Esophagus muscularis mucosa (tissue), 3 donors: ENCODE measurements around the gene NXPE2.
"Not testable (repeated sequence)": the region's sequence is repeated elsewhere in the genome, so short reads cannot be mapped to it uniquely, and the experiment has no call there.

Source experiments
- POLR2A ChIP-seq: fragments of 450-650 bp; IDR thresholded peaks from one replicate; pipeline ENCODE4 v1.6.1; 2017; ENCODE audit warnings: antibody characterized with exemption, moderate library complexity, mild to moderate bottlenecking, low read depth
- POLR2AphosphoS5 ChIP-seq, 2 donors: sonication (generic); formaldehyde crosslinking; IDR thresholded peaks; one replicate each; pipeline ENCODE4 v1.6.1; 2017; ENCODE audit warnings: antibody characterized with exemption in 2 of 2
- TF ChIP-seq, protein P1 (sequence below), 3 experiments: fragments of 200-600 bp in 2 of 3; fragments of 450-650 bp in 1 of 3; sonication (generic) in 2 of 3; IDR thresholded peaks; one replicate each; pipeline ENCODE4 v1.5.1; 2017 to 2019; ENCODE audit warnings: antibody characterized with exemption in 3 of 3, mild to moderate bottlenecking in 2 of 3, moderate library complexity in 1 of 3

DNA sequence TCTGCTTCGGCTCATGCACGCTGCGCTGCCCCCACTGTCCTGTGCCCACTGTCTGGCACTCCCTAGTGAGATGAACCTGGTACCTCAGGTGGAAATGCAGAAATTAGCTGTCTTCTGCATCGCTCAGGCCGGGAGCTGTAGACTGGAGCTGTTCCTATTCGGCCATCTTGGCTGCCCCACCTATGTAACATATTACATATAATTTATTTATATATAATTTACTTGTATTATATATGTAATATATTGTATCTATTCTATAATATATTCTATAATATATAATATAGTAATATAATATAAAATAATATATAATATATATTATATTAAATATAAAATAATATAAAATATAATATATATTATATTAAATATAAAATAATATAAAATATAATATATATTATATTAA is 38.9 kb upstream of the NXPE2 start:
- TF ChIP-seq, protein P1, sequence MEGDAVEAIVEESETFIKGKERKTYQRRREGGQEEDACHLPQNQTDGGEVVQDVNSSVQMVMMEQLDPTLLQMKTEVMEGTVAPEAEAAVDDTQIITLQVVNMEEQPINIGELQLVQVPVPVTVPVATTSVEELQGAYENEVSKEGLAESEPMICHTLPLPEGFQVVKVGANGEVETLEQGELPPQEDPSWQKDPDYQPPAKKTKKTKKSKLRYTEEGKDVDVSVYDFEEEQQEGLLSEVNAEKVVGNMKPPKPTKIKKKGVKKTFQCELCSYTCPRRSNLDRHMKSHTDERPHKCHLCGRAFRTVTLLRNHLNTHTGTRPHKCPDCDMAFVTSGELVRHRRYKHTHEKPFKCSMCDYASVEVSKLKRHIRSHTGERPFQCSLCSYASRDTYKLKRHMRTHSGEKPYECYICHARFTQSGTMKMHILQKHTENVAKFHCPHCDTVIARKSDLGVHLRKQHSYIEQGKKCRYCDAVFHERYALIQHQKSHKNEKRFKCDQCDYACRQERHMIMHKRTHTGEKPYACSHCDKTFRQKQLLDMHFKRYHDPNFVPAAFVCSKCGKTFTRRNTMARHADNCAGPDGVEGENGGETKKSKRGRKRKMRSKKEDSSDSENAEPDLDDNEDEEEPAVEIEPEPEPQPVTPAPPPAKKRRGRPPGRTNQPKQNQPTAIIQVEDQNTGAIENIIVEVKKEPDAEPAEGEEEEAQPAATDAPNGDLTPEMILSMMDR (IDR thresholded peaks at IDR 0.05) = not testable (repeated sequence)
- not testable (repeated sequence) for TF ChIP-seq POLR2AphosphoS5 (IDR thresholded peaks at IDR 0.05); POLR2A
